ENCODE data around the gene DUSP10.

- TF ChIP-seq CTCF (IDR thresholded peaks at IDR 0.05 in 4 of 5, conservative IDR thresholded peaks at IDR 0.05 in 1 of 5), result no peak
- TF ChIP-seq POLR2A (IDR thresholded peaks at IDR 0.05), result no peak
These were observed 46.6 kb upstream of the DUSP10 start for GRCh38 chr1:221788466-221788865.
